Parathyroid adenoma (tissue), 2 donors: Measurements from ENCODE around the gene MFSD6.
"Not testable (repeated sequence)": the region's sequence is repeated elsewhere in the genome, so short reads cannot be mapped to it uniquely, and the experiment has no call there.

Experiments used
- H2AFZ ChIP-seq: fragments of 300-600 bp; sonication (generic); one replicate; pipeline ENCODE4 v1.7.0; 2017; ENCODE audit warnings: antibody characterized with exemption, mild to moderate bottlenecking
- H3K27ac ChIP-seq: fragments of 300-600 bp; sonication (generic); one replicate; pipeline ENCODE4 v1.7.0; 2017
- H3K27me3 ChIP-seq: fragments of 300-600 bp; sonication (generic); one replicate; pipeline ENCODE4 v1.7.0; 2017; ENCODE audit warnings: low read length; ENCODE audit not compliant: control insufficient read depth, insufficient read depth
- H3K36me3 ChIP-seq: fragments of 300-600 bp; sonication (generic); one replicate; pipeline ENCODE4 v1.7.0; 2017; ENCODE audit warnings: low read length; ENCODE audit not compliant: control insufficient read depth, insufficient read depth
- H3K4me1 ChIP-seq: fragments of 300-600 bp; sonication (generic); one replicate; pipeline ENCODE4 v1.7.0; 2017; ENCODE audit warnings: control low read depth
- H3K4me2 ChIP-seq: fragments of 300-600 bp; sonication (generic); one replicate; pipeline ENCODE4 v1.7.0; 2017; ENCODE audit warnings: low read length
- H3K4me3 ChIP-seq: fragments of 300-600 bp; sonication (generic); one replicate; pipeline ENCODE4 v1.7.0; 2017; ENCODE audit warnings: low read depth, low read length
- H3K79me2 ChIP-seq: fragments of 300-600 bp; sonication (generic); one replicate; pipeline ENCODE4 v1.7.0; 2017; ENCODE audit warnings: control low read depth
- H3K9ac ChIP-seq: fragments of 300-600 bp; sonication (generic); one replicate; pipeline ENCODE4 v1.7.0; 2017; ENCODE audit warnings: mild to moderate bottlenecking
- H3K9me3 ChIP-seq: fragments of 300-600 bp; sonication (generic); one replicate; pipeline ENCODE4 v1.7.0; 2017; ENCODE audit warnings: low read length; ENCODE audit not compliant: control insufficient read depth
- CTCF ChIP-seq: fragments of 300-600 bp; sonication (generic); IDR thresholded peaks from one replicate; pipeline ENCODE4 v1.7.0; 2017; ENCODE audit warnings: antibody characterized with exemption, mild to moderate bottlenecking
- donor health status: primary hyperparathyroidism.

MFSD6 gene

GRCh38 chr2:190425221-190425866, 17.2 kb downstream of the MFSD6 start:
- Histone ChIP-seq H3K9ac (no peak overlapping the region), H3K9me3 (no peaks in the 10 kb centered on the region), H3K4me1 (peaks cover 4% of the 10 kb centered on the region), H3K27me3 (no peaks in the 10 kb centered on the region), H3K4me3 (no peak overlapping the region), H2AFZ (no peak overlapping the region), H3K4me2 (no peak overlapping the region), H3K36me3 (no peaks in the 10 kb centered on the region), H3K79me2 (peaks cover 21% of the 10 kb centered on the region), H3K27ac (no peak overlapping the region)
- no peak for TF ChIP-seq CTCF

- no peak overlapping the region for H3K4me2 ChIP-seq
- no peaks in the 10 kb centered on the region for H3K9me3 ChIP-seq
- H3K27ac ChIP-seq: no peak overlapping the region
- no peak overlapping the region for H2AFZ ChIP-seq
- no peaks in the 10 kb centered on the region for H3K27me3 ChIP-seq
- no peak overlapping the region for H3K9ac ChIP-seq
- no peak overlapping the region for H3K4me3 ChIP-seq
- peaks cover 3% of the 10 kb centered on the region for H3K4me1 ChIP-seq
- TF ChIP-seq CTCF: no peak
- no peaks in the 10 kb centered on the region for H3K36me3 ChIP-seq
- H3K79me2 ChIP-seq: peaks cover 21% of the 10 kb centered on the region
Measured at GRCh38 chr2:190425883-190426658, 17.9 kb downstream of the MFSD6 start.

DNA sequence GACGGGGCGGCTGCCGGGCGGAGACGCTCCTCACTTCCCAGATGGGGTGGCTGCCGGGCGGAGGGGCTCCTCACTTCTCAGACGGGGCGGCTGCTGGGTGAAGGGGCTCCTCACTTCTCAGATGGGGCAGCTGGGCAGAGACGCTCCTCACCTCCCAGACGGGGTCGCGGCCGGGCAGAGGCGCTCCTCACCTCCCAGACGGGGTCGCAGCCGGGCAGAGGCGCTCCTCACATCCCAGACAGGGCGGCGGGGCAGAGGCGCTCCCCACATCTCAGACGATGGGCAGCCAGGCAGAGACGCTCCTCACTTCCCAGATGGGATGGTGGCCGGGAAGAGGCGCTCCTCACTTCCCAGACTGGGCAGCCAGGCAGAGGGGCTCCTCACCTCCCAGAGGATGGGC, 22.7 kb downstream of the MFSD6 start:
- H3K79me2 ChIP-seq: peaks cover 27% of the 10 kb centered on the region

GRCh38 chr2:190431907-190432306, 23.8 kb downstream of the MFSD6 start:
- no peaks in the 10 kb centered on the region for H3K36me3 ChIP-seq
- TF ChIP-seq CTCF: no peak

More for the DNA sequence above, 22.7 kb downstream of the MFSD6 start:
- not testable (repeated sequence) for H3K9me3 ChIP-seq, H3K27me3 ChIP-seq, H3K4me2 ChIP-seq, H3K9ac ChIP-seq, H3K27ac ChIP-seq, H3K4me3 ChIP-seq, H3K36me3 ChIP-seq, H2AFZ ChIP-seq, H3K4me1 ChIP-seq

DNA sequence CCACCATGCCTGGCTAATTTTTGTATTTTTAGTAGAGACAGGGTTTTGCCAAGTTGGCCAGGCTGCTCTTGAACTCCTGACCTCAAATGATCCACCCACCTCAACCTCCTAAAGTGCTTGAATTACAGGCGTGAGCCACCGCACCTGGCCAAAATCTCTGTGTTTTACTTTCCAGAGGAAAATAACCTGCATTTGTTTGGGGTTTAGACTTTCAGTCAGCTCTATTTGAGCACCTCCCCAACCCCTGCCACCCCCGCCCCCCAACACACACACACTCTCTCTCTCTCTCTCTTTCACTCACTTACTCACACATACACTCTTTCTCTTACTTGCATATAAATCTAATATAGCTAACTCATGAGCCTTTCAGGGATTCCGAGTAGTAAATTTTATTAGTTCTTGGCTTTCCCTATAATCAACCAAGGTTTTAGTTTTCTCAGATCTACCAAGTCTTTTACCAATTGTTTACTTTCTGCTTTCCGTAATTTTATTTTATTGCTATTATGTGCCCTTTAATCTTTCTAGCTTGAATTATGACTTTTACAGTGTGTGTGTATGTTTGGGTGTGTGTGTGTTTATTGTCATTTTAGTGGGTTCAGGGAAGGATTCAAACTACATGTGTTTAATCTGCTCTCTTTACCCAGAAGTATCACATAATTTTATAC, 24.5 kb downstream of the MFSD6 start:
- no peak for TF ChIP-seq CTCF
- H3K79me2 ChIP-seq: peaks cover 25% of the 10 kb centered on the region
- H3K9me3 ChIP-seq: no peaks in the 10 kb centered on the region
- no peaks in the 10 kb centered on the region for H3K36me3 ChIP-seq
- no peak overlapping the region for H3K4me3 ChIP-seq
- no peak overlapping the region for H2AFZ ChIP-seq
- no peak overlapping the region for H3K27ac ChIP-seq
- H3K9ac ChIP-seq: no peak overlapping the region
- peaks cover 10% of the 10 kb centered on the region for H3K4me1 ChIP-seq
- H3K27me3 ChIP-seq: no peaks in the 10 kb centered on the region
- no peak overlapping the region for H3K4me2 ChIP-seq

More at GRCh38 chr2:190431907-190432306, 23.8 kb downstream of the MFSD6 start:
- peaks cover 25% of the 10 kb centered on the region for H3K79me2 ChIP-seq
- no peak overlapping the region for H3K27ac ChIP-seq
- no peak overlapping the region for H3K9ac ChIP-seq
- no peaks in the 10 kb centered on the region for H3K27me3 ChIP-seq
- H3K4me2 ChIP-seq: no peak overlapping the region
- no peak overlapping the region for H3K4me3 ChIP-seq
- H2AFZ ChIP-seq: no peak overlapping the region
- H3K4me1 ChIP-seq: peaks cover 10% of the 10 kb centered on the region
- no peaks in the 10 kb centered on the region for H3K9me3 ChIP-seq
